Measurements from ENCODE around the gene EGLN1.

EGLN1 gene

GRCh38 chr1:231381729-231382128 lies 40.4 kb downstream of the EGLN1 start:
- H3K4me3 ChIP-seq (ENCODE audit: low read depth, low read length) = no peak overlapping the region
- TF ChIP-seq CTCF (IDR thresholded peaks at IDR 0.05; ENCODE audit: low read depth, low read length, missing control alignments) = no peak
- in situ Hi-C loops (cut with HindIII; ENCODE audit: low sequenced_read_pairs) = no loop called here
- DNase-seq (ENCODE audit: low read depth) = no peak

GRCh38 chr1:231376875-231377549 lies 45.1 kb downstream of the EGLN1 start:
- no peak for TF ChIP-seq CTCF (IDR thresholded peaks at IDR 0.05; ENCODE audit: low read depth, low read length, missing control alignments)
- DNase-seq (ENCODE audit: low read depth) = no peak
- no peak overlapping the region for H3K4me3 ChIP-seq (ENCODE audit: low read depth, low read length)
- in situ Hi-C loops (cut with HindIII; ENCODE audit: low sequenced_read_pairs) = no loop called here

GRCh38 chr1:231376101-231376500 lies 46.0 kb downstream of the EGLN1 start:
- in situ Hi-C loops (cut with HindIII; ENCODE audit: low sequenced_read_pairs) = no loop called here
- TF ChIP-seq CTCF (IDR thresholded peaks at IDR 0.05; ENCODE audit: low read depth, low read length, missing control alignments) = no peak
- H3K4me3 ChIP-seq (ENCODE audit: low read depth, low read length) = no peak overlapping the region
- DNase-seq (ENCODE audit: low read depth) = no peak

GRCh38 chr1:231374394-231374793 lies 47.7 kb downstream of the EGLN1 start:
- in situ Hi-C loops (cut with HindIII; ENCODE audit: low sequenced_read_pairs) = loop anchor here (25.0 kb wide), 1 partner anchor 213 kb away; no protein-coding TSS in a partner anchor
- H3K4me3 ChIP-seq (ENCODE audit: low read depth, low read length) = no peak overlapping the region
- no peak for DNase-seq (ENCODE audit: low read depth)
- TF ChIP-seq CTCF (IDR thresholded peaks at IDR 0.05; ENCODE audit: low read depth, low read length, missing control alignments) = no peak

GRCh38 chr1:231372501-231372900 lies 49.6 kb downstream of the EGLN1 start:
- TF ChIP-seq CTCF (IDR thresholded peaks at IDR 0.05; ENCODE audit: low read depth, low read length, missing control alignments) = no peak
- in situ Hi-C loops (cut with HindIII; ENCODE audit: low sequenced_read_pairs) = loop anchor here (25.0 kb wide), 1 partner anchor 215 kb away; no protein-coding TSS in a partner anchor
- no peak overlapping the region for H3K4me3 ChIP-seq (ENCODE audit: low read depth, low read length)
- no peak for DNase-seq (ENCODE audit: low read depth)

GRCh38 chr1:231369282-231369681 lies 52.8 kb downstream of the EGLN1 start:
- in situ Hi-C loops (cut with HindIII; ENCODE audit: low sequenced_read_pairs) = loop anchor here (25.0 kb wide), 1 partner anchor 218 kb away; no protein-coding TSS in a partner anchor
- H3K4me3 ChIP-seq (ENCODE audit: low read depth, low read length) = no peak overlapping the region
- TF ChIP-seq CTCF (IDR thresholded peaks at IDR 0.05; ENCODE audit: low read depth, low read length, missing control alignments) = no peak
- DNase-seq (ENCODE audit: low read depth) = no peak
